T1000 (cell line): ENCODE results near the gene PTH1R.

Experiments
- DNase-seq: peaks from one replicate; lab custom pipeline; 2025; ENCODE audit warnings: mixed read lengths; lab: John Stamatoyannopoulos, UW

Gene PTH1R

GRCh38 chr3:46946856-46947545 lies 69.5 kb downstream of the PTH1R start:
- no peak for DNase-seq

- no peak for DNase-seq
Measured at GRCh38 chr3:46947546-46947901, 70.0 kb downstream of the PTH1R start.

DNA sequence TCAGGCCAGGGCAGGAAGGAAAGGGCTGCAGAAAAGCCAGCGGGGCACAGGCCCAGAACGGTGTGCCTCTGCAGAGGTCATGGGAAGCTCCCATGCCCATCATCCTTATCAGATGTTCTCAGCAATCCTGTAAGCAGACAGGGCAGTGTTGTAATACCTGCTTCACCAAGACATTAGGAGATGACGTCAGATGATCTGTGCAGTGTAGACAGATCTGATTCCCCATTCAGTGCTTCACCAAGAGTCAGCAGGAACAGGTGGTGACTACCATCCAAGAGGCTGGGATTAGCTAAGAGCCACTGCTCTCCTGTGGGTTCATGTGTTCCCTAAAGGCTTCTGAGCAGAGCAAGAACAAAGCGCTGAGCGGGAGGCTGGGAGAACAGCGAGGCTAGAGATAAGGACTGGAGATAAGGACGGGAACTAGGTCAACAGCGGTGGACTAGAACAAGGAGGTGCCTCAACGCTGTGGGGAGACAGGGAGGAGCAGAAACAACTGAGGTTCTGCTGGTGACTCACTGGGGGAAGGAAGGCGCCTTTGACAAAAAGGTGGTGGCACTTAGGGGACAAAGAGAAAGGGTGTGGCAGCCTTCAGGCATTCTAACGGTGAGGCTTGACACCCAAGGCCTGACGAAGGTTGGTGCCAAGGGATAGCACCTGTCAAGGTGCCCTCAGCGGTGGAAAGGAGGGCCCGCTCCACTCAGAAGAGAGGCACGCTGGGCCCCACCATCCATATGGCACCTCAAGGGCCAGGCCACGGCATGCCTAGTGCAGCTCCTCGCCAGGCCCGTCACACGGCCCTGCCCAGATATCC lies 70.7 kb downstream of the PTH1R start:
- DNase-seq: no peak

DNA sequence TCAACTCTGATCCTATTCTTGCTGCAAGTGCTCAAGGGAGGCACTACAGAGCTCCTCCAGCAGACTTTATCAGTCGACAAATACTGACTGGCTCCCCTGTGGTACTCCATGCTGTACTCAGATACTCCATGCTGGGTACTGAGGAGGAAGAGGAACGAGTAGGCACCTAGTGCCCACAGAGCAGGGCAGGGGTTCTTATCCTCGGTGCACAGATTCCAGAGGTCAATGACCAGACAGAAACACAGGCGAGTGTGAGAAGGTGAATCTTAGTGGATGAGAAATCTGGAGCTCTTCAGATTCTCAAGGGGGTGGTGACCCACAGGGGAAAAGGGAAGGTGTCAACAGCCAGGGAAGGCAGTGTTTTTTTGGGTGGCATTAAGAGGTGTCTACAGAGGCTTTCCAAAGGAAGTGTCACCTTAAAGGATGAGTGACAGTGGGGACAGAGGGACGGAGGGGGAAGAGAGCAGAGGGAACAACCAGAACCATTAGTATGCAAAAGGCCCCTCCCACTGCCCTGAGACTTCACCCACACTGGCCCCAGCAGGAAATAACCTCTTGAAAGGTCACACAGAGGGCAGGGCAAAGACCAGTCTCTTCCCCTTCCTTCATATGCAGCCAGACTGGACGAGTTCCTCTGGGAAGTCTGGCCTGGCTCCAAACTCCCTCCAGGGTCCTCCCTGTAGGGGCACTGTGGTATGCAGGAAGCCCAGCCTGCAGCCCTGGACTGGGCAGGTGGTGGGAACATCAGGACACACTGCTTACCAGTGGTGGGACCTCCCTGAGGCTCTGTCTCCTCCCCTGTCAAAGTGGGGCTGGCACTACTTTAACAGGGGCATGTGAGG lies 71.5 kb downstream of the PTH1R start:
- no peak for DNase-seq

GRCh38 chr3:46950177-46950576 lies 72.7 kb downstream of the PTH1R start:
- no peak for DNase-seq

GRCh38 chr3:46950650-46951241 lies 73.2 kb downstream of the PTH1R start:
- no peak for DNase-seq

GRCh38 chr3:46952813-46953212 lies 75.3 kb downstream of the PTH1R start:
- DNase-seq: no peak
